ENCODE data around the gene COL26A1.
A peak's percentile ranks its signal among the peaks of the same experiment; 100 is the strongest.

COL26A1 gene

DNA sequence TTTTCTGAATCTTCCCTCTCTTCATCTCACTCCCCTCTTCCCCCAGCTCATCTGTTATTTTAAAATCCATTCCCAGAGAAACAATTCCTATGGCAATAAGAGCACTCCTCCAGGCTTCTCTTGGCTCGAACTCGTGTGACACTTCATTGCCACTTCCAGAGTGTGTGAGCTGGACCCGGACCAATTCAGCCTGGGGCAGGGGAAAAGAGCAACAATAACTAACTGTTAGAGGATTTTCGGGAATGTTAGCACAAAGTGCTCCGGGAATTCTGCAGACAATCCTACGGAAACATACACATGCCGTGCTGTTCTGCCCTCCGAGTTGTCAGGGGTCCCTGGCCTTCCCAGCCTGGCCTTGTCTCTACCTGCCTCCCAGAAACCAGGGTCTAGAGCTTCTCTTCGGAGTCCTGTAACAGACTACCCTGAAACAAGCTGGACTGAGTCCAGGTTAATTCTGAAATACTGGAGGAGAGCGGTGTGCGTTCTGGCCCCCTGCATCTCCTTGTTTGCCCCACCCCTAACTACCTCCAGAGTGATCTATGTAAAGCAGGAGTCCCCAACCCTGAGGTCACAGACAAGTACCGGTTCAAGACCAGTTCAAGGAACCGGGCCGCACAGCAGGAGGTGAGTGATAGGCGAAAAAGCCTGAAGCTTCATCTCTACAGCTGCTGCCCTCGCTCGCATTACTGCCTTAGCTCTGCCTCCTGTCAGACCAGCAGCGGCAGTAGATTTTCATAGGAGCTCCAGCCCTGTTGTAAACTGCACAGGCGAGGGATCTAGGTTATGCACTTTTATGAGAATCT, 11.3 kb downstream of the COL26A1 start:
- Histone ChIP-seq H3K4me3 (ENCODE audit: low read depth, low read length) (no peak overlapping the region), H3K27me3 (ENCODE audit: control insufficient read depth, insufficient read depth, low read length) (no peaks in the 10 kb centered on the region), H3K27ac (ENCODE audit: low read depth, low read length) (no peak overlapping the region)

GRCh38 chr7:101374990-101375389, 12.3 kb downstream of the COL26A1 start:
- Histone ChIP-seq H3K27ac (ENCODE audit: low read depth, low read length) (no peak overlapping the region), H3K27me3 (ENCODE audit: control insufficient read depth, insufficient read depth, low read length) (no peaks in the 10 kb centered on the region), H3K4me3 (ENCODE audit: low read depth, low read length) (no peak overlapping the region), H3K9me3 (ENCODE audit: control insufficient read depth, insufficient read depth, low read length) (no peaks in the 10 kb centered on the region), H3K9ac (ENCODE audit: low read depth, low read length) (no peak overlapping the region), H3K4me1 (ENCODE audit: control insufficient read depth, insufficient read depth, low read length) (peaks cover 7% of the 10 kb centered on the region; the same call in 1 of the 2 replicates), H3K36me3 (ENCODE audit: control insufficient read depth, insufficient read depth, low read length) (peaks cover 13% of the 10 kb centered on the region; the same call in 1 of the 2 replicates)

More for the DNA sequence above, 11.3 kb downstream of the COL26A1 start:
- H3K4me1 ChIP-seq (ENCODE audit: control insufficient read depth, insufficient read depth, low read length): peaks cover 6% of the 10 kb centered on the region; the same call in 1 of the 2 replicates
- H3K9me3 ChIP-seq (ENCODE audit: control insufficient read depth, insufficient read depth, low read length): no peaks in the 10 kb centered on the region
- no peak overlapping the region for H3K9ac ChIP-seq (ENCODE audit: low read depth, low read length)
- peaks cover 10% of the 10 kb centered on the region; the same call in 1 of the 2 replicates for H3K36me3 ChIP-seq (ENCODE audit: control insufficient read depth, insufficient read depth, low read length)

GRCh38 chr7:101376601-101377000, 13.9 kb downstream of the COL26A1 start:
- no peak overlapping the region for H3K4me3 ChIP-seq (ENCODE audit: low read depth, low read length)
- peaks cover 6% of the 10 kb centered on the region; the same call in 1 of the 2 replicates for H3K9me3 ChIP-seq (ENCODE audit: control insufficient read depth, insufficient read depth, low read length)
- H3K4me1 ChIP-seq (ENCODE audit: control insufficient read depth, insufficient read depth, low read length): peaks cover 7% of the 10 kb centered on the region; the same call in 1 of the 2 replicates
- no peak overlapping the region for H3K27ac ChIP-seq (ENCODE audit: low read depth, low read length)
- H3K9ac ChIP-seq (ENCODE audit: low read depth, low read length): no peak overlapping the region
- H3K36me3 ChIP-seq (ENCODE audit: control insufficient read depth, insufficient read depth, low read length): peaks cover 13% of the 10 kb centered on the region; the same call in 1 of the 2 replicates
- no peaks in the 10 kb centered on the region for H3K27me3 ChIP-seq (ENCODE audit: control insufficient read depth, insufficient read depth, low read length)

GRCh38 chr7:101377189-101377736, 14.6 kb downstream of the COL26A1 start:
- H3K9me3 ChIP-seq (ENCODE audit: control insufficient read depth, insufficient read depth, low read length): peaks cover 6% of the 10 kb centered on the region; the same call in 1 of the 2 replicates
- H3K27me3 ChIP-seq (ENCODE audit: control insufficient read depth, insufficient read depth, low read length): no peaks in the 10 kb centered on the region
- no peak overlapping the region for H3K4me3 ChIP-seq (ENCODE audit: low read depth, low read length)
- no peak overlapping the region for H3K9ac ChIP-seq (ENCODE audit: low read depth, low read length)
- peaks cover 13% of the 10 kb centered on the region; the same call in 1 of the 2 replicates for H3K36me3 ChIP-seq (ENCODE audit: control insufficient read depth, insufficient read depth, low read length)
- peaks cover 7% of the 10 kb centered on the region; the same call in 1 of the 2 replicates for H3K4me1 ChIP-seq (ENCODE audit: control insufficient read depth, insufficient read depth, low read length)
- no peak overlapping the region for H3K27ac ChIP-seq (ENCODE audit: low read depth, low read length)

GRCh38 chr7:101378751-101379174, 16.1 kb downstream of the COL26A1 start:
- Histone ChIP-seq H3K27ac (ENCODE audit: low read depth, low read length) (peak overlapping the region; percentile 57), H3K27me3 (ENCODE audit: control insufficient read depth, insufficient read depth, low read length) (no peaks in the 10 kb centered on the region), H3K9ac (ENCODE audit: low read depth, low read length) (no peak overlapping the region)

DNA sequence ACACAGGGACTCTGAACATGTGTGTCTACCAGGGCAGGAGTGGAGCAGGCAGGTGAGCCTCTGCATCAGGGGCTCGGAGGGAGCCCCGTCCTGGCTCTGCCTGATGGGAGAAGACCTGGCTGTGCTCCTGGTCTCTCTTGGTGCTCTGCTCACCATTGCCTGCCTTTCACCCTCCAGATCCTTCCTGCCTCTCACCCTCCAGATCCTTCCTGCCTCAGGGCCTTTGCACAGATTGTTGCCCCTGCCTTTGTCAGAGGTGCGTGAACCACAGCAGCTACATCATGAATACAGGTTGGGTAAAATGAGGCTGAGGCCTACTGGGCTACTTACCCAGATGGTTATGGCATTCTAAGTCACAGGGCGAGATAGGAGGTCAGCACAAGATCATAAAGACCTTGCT, 16.6 kb downstream of the COL26A1 start:
- no peak overlapping the region for H3K9ac ChIP-seq (ENCODE audit: low read depth, low read length)
- peak overlapping the region; percentile 57 for H3K27ac ChIP-seq (ENCODE audit: low read depth, low read length)

More at GRCh38 chr7:101378751-101379174, 16.1 kb downstream of the COL26A1 start:
- peaks cover 6% of the 10 kb centered on the region; the same call in 1 of the 2 replicates for H3K9me3 ChIP-seq (ENCODE audit: control insufficient read depth, insufficient read depth, low read length)
- H3K36me3 ChIP-seq (ENCODE audit: control insufficient read depth, insufficient read depth, low read length): peaks cover 13% of the 10 kb centered on the region; the same call in 1 of the 2 replicates
- no peak overlapping the region for H3K4me3 ChIP-seq (ENCODE audit: low read depth, low read length)
- H3K4me1 ChIP-seq (ENCODE audit: control insufficient read depth, insufficient read depth, low read length): peaks cover 7% of the 10 kb centered on the region; the same call in 1 of the 2 replicates

GRCh38 chr7:101381549-101382111, 19.0 kb downstream of the COL26A1 start:
- Histone ChIP-seq H3K27ac (ENCODE audit: low read depth, low read length) (no peak overlapping the region), H3K4me1 (ENCODE audit: control insufficient read depth, insufficient read depth, low read length) (peaks cover 11% of the 10 kb centered on the region), H3K27me3 (ENCODE audit: control insufficient read depth, insufficient read depth, low read length) (no peaks in the 10 kb centered on the region), H3K4me3 (ENCODE audit: low read depth, low read length) (no peak overlapping the region), H3K36me3 (ENCODE audit: control insufficient read depth, insufficient read depth, low read length) (peaks cover 8% of the 10 kb centered on the region; the same call in 1 of the 2 replicates), H3K9ac (ENCODE audit: low read depth, low read length) (no peak overlapping the region), H3K9me3 (ENCODE audit: control insufficient read depth, insufficient read depth, low read length) (peaks cover 6% of the 10 kb centered on the region; the same call in 1 of the 2 replicates)

More for the DNA sequence above, 16.6 kb downstream of the COL26A1 start:
- Histone ChIP-seq H3K27me3 (ENCODE audit: control insufficient read depth, insufficient read depth, low read length) (no peaks in the 10 kb centered on the region), H3K4me1 (ENCODE audit: control insufficient read depth, insufficient read depth, low read length) (peaks cover 7% of the 10 kb centered on the region; the same call in 1 of the 2 replicates), H3K36me3 (ENCODE audit: control insufficient read depth, insufficient read depth, low read length) (peaks cover 9% of the 10 kb centered on the region; the same call in 1 of the 2 replicates), H3K9me3 (ENCODE audit: control insufficient read depth, insufficient read depth, low read length) (peaks cover 6% of the 10 kb centered on the region; the same call in 1 of the 2 replicates), H3K4me3 (ENCODE audit: low read depth, low read length) (no peak overlapping the region)

DNA sequence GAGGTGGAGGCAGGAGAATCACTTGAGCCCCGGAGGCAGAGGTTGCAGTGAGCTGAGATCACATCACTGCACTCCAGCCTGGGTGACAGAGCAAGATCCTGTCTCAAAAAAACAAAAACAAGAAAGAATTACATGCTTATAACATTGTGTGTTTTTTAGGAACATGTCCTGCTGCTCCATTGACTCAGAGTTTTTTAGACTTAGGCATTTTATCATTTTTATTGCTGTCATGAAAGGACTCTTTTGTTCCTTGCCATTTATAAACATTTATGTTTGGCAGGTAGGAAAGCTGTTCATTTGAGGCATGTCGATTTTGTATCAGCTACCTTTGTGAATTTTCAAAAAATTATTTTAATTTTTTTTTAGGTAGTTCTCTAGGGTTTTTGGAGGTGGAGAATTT, 20.3 kb downstream of the COL26A1 start:
- Histone ChIP-seq H3K36me3 (ENCODE audit: control insufficient read depth, insufficient read depth, low read length) (0 out of 2 replicates have a peak, but pooled peaks cover 3% of the 10 kb centered on the region), H3K27me3 (ENCODE audit: control insufficient read depth, insufficient read depth, low read length) (no peaks in the 10 kb centered on the region), H3K4me3 (ENCODE audit: low read depth, low read length) (no peak overlapping the region), H3K4me1 (ENCODE audit: control insufficient read depth, insufficient read depth, low read length) (peaks cover 16% of the 10 kb centered on the region), H3K27ac (ENCODE audit: low read depth, low read length) (no peak overlapping the region), H3K9ac (ENCODE audit: low read depth, low read length) (no peak overlapping the region), H3K9me3 (ENCODE audit: control insufficient read depth, insufficient read depth, low read length) (peaks cover 6% of the 10 kb centered on the region; the same call in 1 of the 2 replicates)

GRCh38 chr7:101386177-101386557, 23.5 kb downstream of the COL26A1 start:
- H3K4me1 ChIP-seq (ENCODE audit: control insufficient read depth, insufficient read depth, low read length): peaks cover 8% of the 10 kb centered on the region
- no peak overlapping the region for H3K9ac ChIP-seq (ENCODE audit: low read depth, low read length)
- 0 out of 2 replicates have a peak, but pooled peaks cover 1% of the 10 kb centered on the region for H3K9me3 ChIP-seq (ENCODE audit: control insufficient read depth, insufficient read depth, low read length)
- no peaks in the 10 kb centered on the region for H3K36me3 ChIP-seq (ENCODE audit: control insufficient read depth, insufficient read depth, low read length)
- H3K4me3 ChIP-seq (ENCODE audit: low read depth, low read length): no peak overlapping the region
- peak overlapping the region; percentile 29 for H3K27ac ChIP-seq (ENCODE audit: low read depth, low read length)
- H3K27me3 ChIP-seq (ENCODE audit: control insufficient read depth, insufficient read depth, low read length): no peaks in the 10 kb centered on the region

- Histone ChIP-seq H3K27me3 (ENCODE audit: control insufficient read depth, insufficient read depth, low read length) (no peaks in the 10 kb centered on the region), H3K9ac (ENCODE audit: low read depth, low read length) (no peak overlapping the region), H3K4me3 (ENCODE audit: low read depth, low read length) (no peak overlapping the region), H3K27ac (ENCODE audit: low read depth, low read length) (peak overlapping the region; percentile 29), H3K9me3 (ENCODE audit: control insufficient read depth, insufficient read depth, low read length) (no peaks in the 10 kb centered on the region), H3K36me3 (ENCODE audit: control insufficient read depth, insufficient read depth, low read length) (no peaks in the 10 kb centered on the region), H3K4me1 (ENCODE audit: control insufficient read depth, insufficient read depth, low read length) (peaks cover 8% of the 10 kb centered on the region)
Measured at GRCh38 chr7:101386558-101387231, 24.0 kb downstream of the COL26A1 start.

All from HUES48 (cell line).